ENCODE data around the gene GALM. TPM values are rescaled to one million over a fixed set of nuclear protein-coding genes. Genes with fewer than 3 reads are reported as not detected.

Gene GALM
- polyA plus RNA-seq, 1 experiment = 10.1 TPM

DNA sequence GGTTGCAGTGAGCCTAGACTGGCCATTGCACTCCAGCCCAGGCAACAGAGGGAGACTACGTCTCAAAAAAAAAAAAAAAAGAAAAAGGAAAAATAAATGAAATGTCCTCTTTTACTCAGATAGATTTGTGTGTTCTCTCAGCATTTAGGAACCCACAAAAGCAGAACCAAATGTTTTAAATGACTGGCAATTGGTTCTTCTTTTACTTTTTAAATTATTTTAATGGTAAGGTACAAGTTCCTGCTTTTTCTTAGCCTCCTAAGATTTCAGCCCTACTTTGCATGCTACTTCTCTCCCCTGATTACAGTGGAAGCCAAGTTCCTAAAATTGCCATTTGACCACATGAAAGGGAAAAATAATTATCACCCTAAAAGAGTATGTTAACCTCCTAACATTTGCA is 61.7 kb downstream of the GALM start:
- no peak for DNase-seq (ENCODE audit: low read depth)
- H3K36me3 ChIP-seq (ENCODE audit: control insufficient read depth, insufficient read depth, low read length) = no peaks in the 10 kb centered on the region; the same call in 1 of the 2 replicates
- TF ChIP-seq, protein P1, sequence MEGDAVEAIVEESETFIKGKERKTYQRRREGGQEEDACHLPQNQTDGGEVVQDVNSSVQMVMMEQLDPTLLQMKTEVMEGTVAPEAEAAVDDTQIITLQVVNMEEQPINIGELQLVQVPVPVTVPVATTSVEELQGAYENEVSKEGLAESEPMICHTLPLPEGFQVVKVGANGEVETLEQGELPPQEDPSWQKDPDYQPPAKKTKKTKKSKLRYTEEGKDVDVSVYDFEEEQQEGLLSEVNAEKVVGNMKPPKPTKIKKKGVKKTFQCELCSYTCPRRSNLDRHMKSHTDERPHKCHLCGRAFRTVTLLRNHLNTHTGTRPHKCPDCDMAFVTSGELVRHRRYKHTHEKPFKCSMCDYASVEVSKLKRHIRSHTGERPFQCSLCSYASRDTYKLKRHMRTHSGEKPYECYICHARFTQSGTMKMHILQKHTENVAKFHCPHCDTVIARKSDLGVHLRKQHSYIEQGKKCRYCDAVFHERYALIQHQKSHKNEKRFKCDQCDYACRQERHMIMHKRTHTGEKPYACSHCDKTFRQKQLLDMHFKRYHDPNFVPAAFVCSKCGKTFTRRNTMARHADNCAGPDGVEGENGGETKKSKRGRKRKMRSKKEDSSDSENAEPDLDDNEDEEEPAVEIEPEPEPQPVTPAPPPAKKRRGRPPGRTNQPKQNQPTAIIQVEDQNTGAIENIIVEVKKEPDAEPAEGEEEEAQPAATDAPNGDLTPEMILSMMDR (IDR thresholded peaks at IDR 0.05; ENCODE audit: insufficient read depth, low read depth, low read length) = no peak
- POLR2A ChIA-PET = no interaction called here
- CTCF ChIA-PET = interaction anchor here (0.6 to 8.4 kb wide), 3 partner anchors 122 to 413 kb away, joined by 3 to 63 read pairs (median 4); no protein-coding TSS in a partner anchor
- H3K4me3 ChIP-seq (ENCODE audit: low read depth, low read length) = no peak overlapping the region
- no peaks in the 10 kb centered on the region for H3K27me3 ChIP-seq (ENCODE audit: control insufficient read depth, insufficient read depth, low read length)

GRCh38 chr2:38728694-38729093 is 62.8 kb downstream of the GALM start:
- TF ChIP-seq, protein P1 (IDR thresholded peaks at IDR 0.05; ENCODE audit: insufficient read depth, low read depth, low read length) = no peak
- Histone ChIP-seq H3K4me3 (ENCODE audit: low read depth, low read length) (no peak overlapping the region), H3K27me3 (ENCODE audit: control insufficient read depth, insufficient read depth, low read length) (no peaks in the 10 kb centered on the region), H3K36me3 (ENCODE audit: control insufficient read depth, insufficient read depth, low read length) (no peaks in the 10 kb centered on the region; the same call in none of the 2 replicates)
- ChIA-PET CTCF (interaction anchor here (0.6 to 8.4 kb wide), 2 partner anchors 17 to 148 kb away, joined by 3 to 63 read pairs; no protein-coding TSS in a partner anchor), POLR2A (no interaction called here)
- no peak for DNase-seq (ENCODE audit: low read depth)

DNA sequence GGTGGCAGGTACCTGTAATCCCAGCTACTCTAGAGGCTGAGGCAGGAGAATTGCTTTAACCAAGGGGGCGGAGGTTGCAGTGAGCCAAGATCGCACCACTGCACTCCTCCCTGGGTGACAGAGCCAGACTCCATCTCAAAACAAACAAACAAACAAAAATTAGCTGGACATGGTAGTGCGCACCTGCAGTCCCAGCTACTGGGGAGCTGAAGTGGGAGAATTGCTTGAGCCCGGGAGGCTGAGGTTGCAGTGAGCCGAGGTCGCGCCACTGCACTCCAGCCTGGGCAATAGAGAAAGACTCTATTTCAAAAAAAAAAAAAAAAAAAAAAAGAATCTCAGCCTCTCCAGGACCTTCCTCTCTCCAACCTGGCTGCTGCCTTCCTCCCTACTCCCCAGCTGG is 65.2 kb downstream of the GALM start:
- DNase-seq (ENCODE audit: low read depth) = no peak
- Histone ChIP-seq H3K4me3 (ENCODE audit: low read depth, low read length) (no peak overlapping the region), H3K27me3 (ENCODE audit: control insufficient read depth, insufficient read depth, low read length) (no peaks in the 10 kb centered on the region), H3K36me3 (ENCODE audit: control insufficient read depth, insufficient read depth, low read length) (no peaks in the 10 kb centered on the region; the same call in none of the 2 replicates)
- CTCF ChIA-PET = interaction anchor here (0.6 to 1.6 kb wide), 11 partner anchors 9 to 499 kb away, joined by 3 to 6 read pairs (median 3); no protein-coding TSS in a partner anchor
- POLR2A ChIA-PET = no interaction called here
- TF ChIP-seq, protein P1 (IDR thresholded peaks at IDR 0.05; ENCODE audit: insufficient read depth, low read depth, low read length) = no peak

GRCh38 chr2:38731684-38732221 is 65.8 kb downstream of the GALM start:
- TF ChIP-seq, protein P1 (IDR thresholded peaks at IDR 0.05; ENCODE audit: insufficient read depth, low read depth, low read length) = no peak
- no peak for DNase-seq (ENCODE audit: low read depth)
- no peaks in the 10 kb centered on the region for H3K27me3 ChIP-seq (ENCODE audit: control insufficient read depth, insufficient read depth, low read length)
- no peaks in the 10 kb centered on the region; the same call in none of the 2 replicates for H3K36me3 ChIP-seq (ENCODE audit: control insufficient read depth, insufficient read depth, low read length)
- POLR2A ChIA-PET = interaction anchor here (0.6 kb wide), 1 partner anchor 20 kb away, joined by 5 read pairs; the partner anchor contains the start of gene SRSF7
- CTCF ChIA-PET = interaction anchor here (0.6 to 4.2 kb wide), 10 partner anchors 9 to 498 kb away, joined by 3 to 23 read pairs (median 4); no protein-coding TSS in a partner anchor
- H3K4me3 ChIP-seq (ENCODE audit: low read depth, low read length) = no peak overlapping the region

DNA sequence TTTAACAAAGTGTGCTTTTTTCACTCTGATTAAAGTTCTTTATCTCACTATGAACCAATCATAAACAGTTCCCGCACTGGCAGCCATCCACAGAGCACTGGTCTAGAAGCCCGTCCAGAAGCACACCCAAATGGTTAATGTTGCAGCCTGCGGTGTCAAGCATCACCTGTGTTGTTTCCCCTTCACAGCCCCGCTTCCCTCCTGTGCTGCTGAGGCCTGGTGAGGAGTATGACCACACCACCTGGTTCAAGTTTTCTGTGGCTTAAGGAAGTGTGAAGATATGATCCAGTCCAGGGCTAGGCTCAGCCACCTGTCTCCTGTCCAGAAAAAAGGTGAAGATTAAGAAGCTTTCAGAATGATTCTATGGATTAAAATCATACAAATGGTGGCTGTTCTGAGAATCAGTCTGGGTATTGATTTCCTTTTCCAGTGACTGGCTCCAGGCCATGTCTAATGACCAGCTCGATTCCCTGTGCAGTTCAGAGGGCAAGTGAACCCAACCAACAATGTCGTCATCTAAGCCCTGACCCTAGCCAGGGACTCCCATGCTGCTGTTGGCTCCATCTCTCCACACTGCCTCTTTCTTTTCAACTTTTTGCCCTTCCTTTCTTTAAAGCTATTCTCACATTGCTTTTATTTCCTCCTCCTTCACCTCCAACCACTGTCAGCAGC is 67.5 kb downstream of the GALM start:
- H3K27me3 ChIP-seq (ENCODE audit: control insufficient read depth, insufficient read depth, low read length) = no peaks in the 10 kb centered on the region
- TF ChIP-seq, protein P1 (IDR thresholded peaks at IDR 0.05; ENCODE audit: insufficient read depth, low read depth, low read length) = no peak
- no peak for DNase-seq (ENCODE audit: low read depth)
- H3K36me3 ChIP-seq (ENCODE audit: control insufficient read depth, insufficient read depth, low read length) = peaks cover 2% of the 10 kb centered on the region
- POLR2A ChIA-PET = interaction anchor here (0.6 kb wide), 1 partner anchor 175 kb away, joined by 3 read pairs; no protein-coding TSS in a partner anchor
- H3K4me3 ChIP-seq (ENCODE audit: low read depth, low read length) = no peak overlapping the region
- CTCF ChIA-PET = interaction anchor here (0.7 to 4.2 kb wide), 5 partner anchors 152 to 416 kb away, joined by 3 to 23 read pairs (median 4); no protein-coding TSS in a partner anchor

All from BJ (cell line).